GM23338 (cell line): ENCODE data around the gene CD58. TPM values are rescaled to one million over a fixed set of nuclear protein-coding genes. Genes with fewer than 3 reads are reported as not detected.
"Not testable (repeated sequence)": the region's sequence is repeated elsewhere in the genome, so short reads cannot be mapped to it uniquely, and the experiment has no call there.

Experiments
- ATAC-seq: fragments of 200-7000 bp; cut with Tn5 transposase; 3 replicates; pipeline ENCODE4 v1.9.1; 2020
- DNase-seq: peaks from one replicate; pipeline ENCODE4 v3.0.0-alpha.2; 2015; ENCODE audit warnings: low spot score
- H2AFZ ChIP-seq: fragments of 200-600 bp; sonication (generic); 2 replicates; pipeline ENCODE4 v1.8.0; 2016; ENCODE audit warnings: antibody characterized with exemption, mild to moderate bottlenecking, moderate library complexity
- H3F3A ChIP-seq: fragments of 200-600 bp; sonication (generic); replicated peaks from 2 replicates; pipeline ENCODE4 v1.8.0; 2017; ENCODE audit warnings: antibody characterized with exemption, mixed run types, low read depth
- H3K27ac ChIP-seq: fragments of 200-600 bp; sonication (generic); 2 replicates; pipeline ENCODE4 v1.6.1; 2016; ENCODE audit warnings: low read depth
- H3K27me3 ChIP-seq: fragments of 200-600 bp; sonication (generic); 2 replicates; pipeline ENCODE4 v1.8.0; 2016; ENCODE audit warnings: mild to moderate bottlenecking, mixed run types, moderate library complexity; ENCODE audit not compliant: insufficient read depth
- H3K36me3 ChIP-seq: fragments of 200-600 bp; sonication (generic); 2 replicates; pipeline ENCODE4 v1.8.0; 2016; ENCODE audit warnings: mild to moderate bottlenecking; ENCODE audit not compliant: insufficient read depth
- H3K4me1 ChIP-seq: fragments of 200-600 bp; sonication (generic); 2 replicates; pipeline ENCODE4 v1.8.0; 2016; ENCODE audit warnings: mild to moderate bottlenecking, moderate library complexity; ENCODE audit not compliant: insufficient read depth
- H3K4me2 ChIP-seq: fragments of 200-600 bp; sonication (generic); 2 replicates; pipeline ENCODE4 v1.7.1; 2017; ENCODE audit warnings: mixed run types
- H3K4me3 ChIP-seq: fragments of 200-600 bp; sonication (generic); 2 replicates; pipeline ENCODE4 v1.6.1; 2016; ENCODE audit warnings: mixed run types
- H3K79me2 ChIP-seq: fragments of 200-600 bp; sonication (generic); replicated peaks from 2 replicates; pipeline ENCODE4 v1.8.0; 2017; ENCODE audit warnings: mild to moderate bottlenecking; ENCODE audit not compliant: insufficient read depth
- H3K9me2 ChIP-seq: fragments of 200-600 bp; sonication (generic); 2 replicates; pipeline ENCODE4 v1.8.0; 2017; ENCODE audit not compliant: insufficient read depth
- H4K20me1 ChIP-seq: fragments of 200-600 bp; sonication (generic); replicated peaks from 2 replicates; pipeline ENCODE4 v1.8.0; 2017; ENCODE audit warnings: mild to moderate bottlenecking; ENCODE audit not compliant: insufficient read depth
- H3K27ac Mint-ChIP-seq: 2 replicates; pipeline ENCODE4 v1.8.0; 2020; ENCODE audit warnings: inconsistent platforms, mild to moderate bottlenecking, moderate library complexity, mixed read lengths
- H3K27me3 Mint-ChIP-seq: 3 replicates; pipeline ENCODE4 v1.8.0; 2022; ENCODE audit warnings: low read depth, mild to moderate bottlenecking, moderate library complexity, mixed read lengths, inconsistent platforms; ENCODE audit not compliant: insufficient read depth, poor library complexity
- H3K36me3 Mint-ChIP-seq: 3 replicates; pipeline ENCODE4 v1.8.0; 2021; ENCODE audit warnings: low read depth, mild to moderate bottlenecking, inconsistent platforms, moderate library complexity, mixed read lengths
- H3K4me1 Mint-ChIP-seq: 3 replicates; pipeline ENCODE4 v1.8.0; 2020; ENCODE audit warnings: mild to moderate bottlenecking, inconsistent platforms, mixed read lengths
- H3K4me3 Mint-ChIP-seq: 3 replicates; pipeline ENCODE4 v1.8.0; 2021; ENCODE audit warnings: moderate library complexity, mild to moderate bottlenecking, inconsistent platforms, mixed read lengths
- H3K9me3 Mint-ChIP-seq: 3 replicates; pipeline ENCODE4 v1.8.0; 2020; ENCODE audit warnings: moderate library complexity, mild to moderate bottlenecking, inconsistent platforms, mixed read lengths
- polyA plus RNA-seq: library from polyadenylated mRNA; unstranded; fragments of >200 nt; fragmentation: Nextera tagmentation; extraction: Ambion mirVana; gene quantifications from 2 replicates; pipeline ENCODE4 v1.2.1, GENCODE V29; 2016
- total RNA-seq: library from RNA; depleted of rRNA; stranded (reverse); fragments of >200 nt; shearing (Covaris generic); gene quantifications from 2 replicates; pipeline ENCODE4 v1.2.3, GENCODE V29; 2014
- TF ChIP-seq, protein P1 (sequence below), 2 experiments: fragments of 200-600 bp in 1 of 2; sonication (generic) in 1 of 2; conservative IDR thresholded peaks; 2 replicates each; pipeline versions ENCODE4 v1.5.1 to v1.6.1; 2016 to 2017; ENCODE audit warnings: antibody characterized with exemption in 2 of 2, low read depth in 2 of 2, mild to moderate bottlenecking in 2 of 2, moderate library complexity in 1 of 2

Gene CD58
- total and polyA plus RNA-seq, 2 experiments from 2014 or later, result 9.2 to 12.5 TPM

- Mint-ChIP-seq H3K27me3 (peaks cover 12% of the 10 kb centered on the region), H3K4me1 (peaks cover 30% of the 10 kb centered on the region)
- H3K27ac Mint-ChIP-seq, H3K4me1 ChIP-seq, H2AFZ ChIP-seq, H4K20me1 ChIP-seq, DNase-seq, H3F3A ChIP-seq, H3K4me3 Mint-ChIP-seq, H3K36me3 Mint-ChIP-seq, H3K9me2 ChIP-seq, H3K79me2 ChIP-seq, H3K27me3 ChIP-seq, H3K9me3 Mint-ChIP-seq, H3K4me3 ChIP-seq, H3K36me3 ChIP-seq, H3K4me2 ChIP-seq, H3K27ac ChIP-seq: not testable (repeated sequence)
- TF ChIP-seq, protein P1, sequence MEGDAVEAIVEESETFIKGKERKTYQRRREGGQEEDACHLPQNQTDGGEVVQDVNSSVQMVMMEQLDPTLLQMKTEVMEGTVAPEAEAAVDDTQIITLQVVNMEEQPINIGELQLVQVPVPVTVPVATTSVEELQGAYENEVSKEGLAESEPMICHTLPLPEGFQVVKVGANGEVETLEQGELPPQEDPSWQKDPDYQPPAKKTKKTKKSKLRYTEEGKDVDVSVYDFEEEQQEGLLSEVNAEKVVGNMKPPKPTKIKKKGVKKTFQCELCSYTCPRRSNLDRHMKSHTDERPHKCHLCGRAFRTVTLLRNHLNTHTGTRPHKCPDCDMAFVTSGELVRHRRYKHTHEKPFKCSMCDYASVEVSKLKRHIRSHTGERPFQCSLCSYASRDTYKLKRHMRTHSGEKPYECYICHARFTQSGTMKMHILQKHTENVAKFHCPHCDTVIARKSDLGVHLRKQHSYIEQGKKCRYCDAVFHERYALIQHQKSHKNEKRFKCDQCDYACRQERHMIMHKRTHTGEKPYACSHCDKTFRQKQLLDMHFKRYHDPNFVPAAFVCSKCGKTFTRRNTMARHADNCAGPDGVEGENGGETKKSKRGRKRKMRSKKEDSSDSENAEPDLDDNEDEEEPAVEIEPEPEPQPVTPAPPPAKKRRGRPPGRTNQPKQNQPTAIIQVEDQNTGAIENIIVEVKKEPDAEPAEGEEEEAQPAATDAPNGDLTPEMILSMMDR (conservative IDR thresholded peaks at IDR 0.05; ENCODE audit: low read depth in 2 of 2), result peak; percentile 3 to 36; a peak in 2 of 4 replicates
- peak; percentile 30; the same call in 2 of the 3 replicates for ATAC-seq
Measured at GRCh38 chr1:116595065-116595840, 24.4 kb upstream of the CD58 start.

DNA sequence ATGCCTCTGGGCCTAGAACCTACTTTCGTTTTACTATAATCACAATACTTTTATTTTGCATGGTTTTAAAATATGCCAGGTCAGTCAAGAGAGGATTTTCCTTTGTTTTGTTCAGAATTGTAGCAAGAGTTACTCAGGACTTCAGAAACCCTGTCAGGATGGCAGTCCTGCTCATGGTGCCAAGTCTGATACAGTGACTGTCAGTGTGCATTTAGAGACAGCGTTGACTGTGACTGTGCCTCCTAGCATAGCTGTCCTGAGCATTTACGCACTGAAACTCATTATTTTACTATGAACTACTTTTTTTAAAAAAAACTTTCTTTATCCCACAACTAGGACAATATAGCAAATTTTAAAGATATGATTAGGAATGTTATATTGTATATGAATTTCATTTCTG, 23.2 kb upstream of the CD58 start:
- not testable (repeated sequence) for H3K27ac Mint-ChIP-seq, ATAC-seq, H3K4me3 ChIP-seq, H3K4me1 ChIP-seq, H3K27me3 Mint-ChIP-seq, H3K9me3 Mint-ChIP-seq, H3K27ac ChIP-seq, H4K20me1 ChIP-seq, H2AFZ ChIP-seq, DNase-seq, H3K79me2 ChIP-seq, H3K9me2 ChIP-seq, H3K36me3 Mint-ChIP-seq, H3K4me2 ChIP-seq, H3K36me3 ChIP-seq, H3K4me3 Mint-ChIP-seq, H3F3A ChIP-seq, H3K27me3 ChIP-seq
- H3K4me1 Mint-ChIP-seq, result peaks cover 30% of the 10 kb centered on the region

DNA sequence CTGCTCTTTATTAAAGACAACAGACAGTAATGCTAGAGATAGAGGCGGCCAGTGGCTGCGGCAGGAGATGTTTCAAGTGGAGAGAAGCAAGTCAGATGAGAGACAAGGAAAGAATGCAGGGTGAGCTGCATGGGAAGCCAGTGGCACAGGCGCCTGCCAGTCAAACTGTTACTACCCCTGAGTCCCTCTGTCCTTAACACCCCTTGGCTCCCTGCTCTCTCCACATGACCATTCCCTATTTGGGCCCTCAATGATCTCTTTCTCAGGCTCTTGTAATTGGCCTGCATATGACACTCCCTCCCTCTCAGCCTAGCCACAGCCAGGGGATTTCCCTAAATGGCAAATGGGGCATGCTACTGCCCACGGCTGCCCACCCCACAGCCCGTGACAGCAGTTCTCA, 22.6 kb upstream of the CD58 start:
- H3K4me1 Mint-ChIP-seq, result peaks cover 30% of the 10 kb centered on the region
- not testable (repeated sequence) for H3K9me2 ChIP-seq, DNase-seq, H3K4me3 Mint-ChIP-seq, H3K36me3 Mint-ChIP-seq, ATAC-seq, H3K9me3 Mint-ChIP-seq, H3K27ac ChIP-seq, H3K27ac Mint-ChIP-seq, H3K4me1 ChIP-seq, H3K27me3 Mint-ChIP-seq, H3K4me3 ChIP-seq, H3K79me2 ChIP-seq, H3K4me2 ChIP-seq, H2AFZ ChIP-seq, H3F3A ChIP-seq, H3K27me3 ChIP-seq, H4K20me1 ChIP-seq, H3K36me3 ChIP-seq

- DNase-seq, H3K4me2 ChIP-seq, ATAC-seq, H3K4me3 Mint-ChIP-seq, H3K27ac ChIP-seq, H3K79me2 ChIP-seq, H3F3A ChIP-seq, H2AFZ ChIP-seq, H3K27ac Mint-ChIP-seq, H3K9me3 Mint-ChIP-seq, H3K9me2 ChIP-seq, H3K36me3 Mint-ChIP-seq, H3K4me3 ChIP-seq, H3K36me3 ChIP-seq, H3K27me3 ChIP-seq, H4K20me1 ChIP-seq: not testable (repeated sequence)
- H3K4me1 Mint-ChIP-seq, result peaks cover 40% of the 10 kb centered on the region
- H3K4me1 ChIP-seq, result peaks cover 11% of the 10 kb centered on the region
- peaks cover 11% of the 10 kb centered on the region for H3K27me3 Mint-ChIP-seq
Measured at GRCh38 chr1:116591951-116592605, 21.3 kb upstream of the CD58 start.

GRCh38 chr1:116591006-116591950, 20.5 kb upstream of the CD58 start:
- H3K9me2 ChIP-seq, H2AFZ ChIP-seq, H3K36me3 Mint-ChIP-seq, H3K27ac Mint-ChIP-seq, ATAC-seq, H3F3A ChIP-seq, H3K4me3 Mint-ChIP-seq, H3K27ac ChIP-seq, DNase-seq, H3K27me3 ChIP-seq, H3K36me3 ChIP-seq, H3K4me3 ChIP-seq, H3K79me2 ChIP-seq, H3K4me2 ChIP-seq, H4K20me1 ChIP-seq, H3K9me3 Mint-ChIP-seq: not testable (repeated sequence)
- H3K4me1 ChIP-seq, result peaks cover 15% of the 10 kb centered on the region
- Mint-ChIP-seq H3K27me3 (peaks cover 11% of the 10 kb centered on the region), H3K4me1 (peaks cover 47% of the 10 kb centered on the region)
